Keratinocyte (primary cell): ENCODE measurements around the gene SORL1. TPM values are rescaled to one million over a fixed set of nuclear protein-coding genes. Genes with fewer than 3 reads are reported as not detected.
"Not testable (repeated sequence)": the region's sequence is repeated elsewhere in the genome, so short reads cannot be mapped to it uniquely, and the experiment has no call there.

Experiments
- DNase-seq: peaks from one replicate; pipeline ENCODE4 v3.0.0-alpha.2; 2011; ENCODE audit warnings: low read depth, missing footprints, low spot score
- FAIRE-seq: peaks from 2 replicates; lab custom pipeline; 2011; peaks lifted over from hg19 to GRCh38; lab: Jason Lieb, UNC
- H2AFZ ChIP-seq: 2 replicates; pipeline ENCODE4 v1.6.0; 2012; ENCODE audit warnings: low read length, control low read depth, inconsistent platforms; ENCODE audit not compliant: control insufficient read depth
- H3K27ac ChIP-seq: 2 replicates; pipeline ENCODE4 v1.5.1; 2011; ENCODE audit warnings: low read length; ENCODE audit not compliant: control insufficient read depth, insufficient read depth
- H3K27me3 ChIP-seq: 3 replicates; pipeline ENCODE4 v1.6.0; 2011; ENCODE audit warnings: low read length; ENCODE audit not compliant: control insufficient read depth, insufficient read depth; ENCODE audit errors: extremely low read depth
- H3K36me3 ChIP-seq, 2 experiments: 2 replicates in 1 of 2; 3 replicates in 1 of 2; pipeline ENCODE4 v1.5.1; 2011; ENCODE audit warnings: low read length in 2 of 2, mild to moderate bottlenecking in 1 of 2; ENCODE audit not compliant: control insufficient read depth in 2 of 2, insufficient read depth in 2 of 2; ENCODE audit errors: extremely low read depth in 1 of 2
- H3K4me1 ChIP-seq: 3 replicates; pipeline ENCODE4 v1.5.1; 2011; ENCODE audit warnings: low read length; ENCODE audit not compliant: control insufficient read depth, insufficient read depth; ENCODE audit errors: extremely low read depth
- H3K4me2 ChIP-seq: 3 replicates; pipeline ENCODE4 v1.6.0; 2011; ENCODE audit warnings: low read depth, low read length; ENCODE audit not compliant: control insufficient read depth, insufficient read depth; ENCODE audit errors: extremely low read depth
- H3K4me3 ChIP-seq, 3 experiments: fragments of 200-600 bp in 1 of 3; sonication (generic) in 1 of 3; 2 replicates in 2 of 3; 3 replicates in 1 of 3; pipeline ENCODE4 v1.5.1; 2011 to 2016; ENCODE audit warnings: low read length in 3 of 3, mild to moderate bottlenecking in 3 of 3, control low read depth in 2 of 3, inconsistent platforms in 1 of 3, low read depth in 1 of 3, mixed read lengths in 1 of 3, mixed run types in 1 of 3, moderate library complexity in 1 of 3; ENCODE audit not compliant: control insufficient read depth in 2 of 3, insufficient read depth in 2 of 3; ENCODE audit errors: extremely low read depth in 1 of 3
- H3K79me2 ChIP-seq: 2 replicates; pipeline ENCODE4 v1.6.0; 2012; ENCODE audit warnings: low read length; ENCODE audit not compliant: control insufficient read depth, insufficient read depth
- H3K9ac ChIP-seq: 3 replicates; pipeline ENCODE4 v1.6.0; 2011; ENCODE audit warnings: low read length; ENCODE audit not compliant: control insufficient read depth, insufficient read depth; ENCODE audit errors: extremely low read depth
- H3K9me1 ChIP-seq: 3 replicates; pipeline ENCODE4 v1.6.0; 2011; ENCODE audit warnings: low read length; ENCODE audit not compliant: control insufficient read depth, insufficient read depth; ENCODE audit errors: extremely low read depth
- H3K9me3 ChIP-seq: 2 replicates; pipeline ENCODE4 v1.5.1; 2012; ENCODE audit warnings: low read depth, low read length; ENCODE audit not compliant: control insufficient read depth
- H4K20me1 ChIP-seq: 3 replicates; pipeline ENCODE4 v1.6.0; 2011; ENCODE audit warnings: low read length; ENCODE audit not compliant: control insufficient read depth, insufficient read depth; ENCODE audit errors: extremely low read depth
- EZH2 ChIP-seq: IDR thresholded peaks from one replicate; pipeline ENCODE4 v1.6.1; 2012; ENCODE audit warnings: inconsistent platforms, mild to moderate bottlenecking, low read length, moderate library complexity
- dilution Hi-C: fragments of 300-500 bp; cut with MboI; formaldehyde crosslinking; loops from one replicate; pipeline ENCODE4 v1.7.0; 2020; ENCODE audit warnings: low sequenced_read_pairs; ENCODE audit not compliant: extremely low pct_ligation_motif_present
- polyA plus RNA-seq, 5 experiments: library from polyadenylated mRNA; depleted of rRNA in 3 of 5; stranded (reverse) in 3 of 5; stranded (forward) in 1 of 5; unstranded in 1 of 5; fragments of >200 nt; gene quantifications; 1 replicate in 1 of 5; 2 replicates in 3 of 5; 3 replicates in 1 of 5; pipeline versions ENCODE4 v1.2.1 to v1.2.3, GENCODE V29; 2011 to 2012; ENCODE audit warnings: missing spikeins in 2 of 5, low read depth in 1 of 5, low replicate concordance in 1 of 5
- TF ChIP-seq, protein P1 (sequence below), 3 experiments: IDR thresholded peaks in 1 of 3; conservative IDR thresholded peaks in 1 of 3; optimal IDR thresholded peaks in 1 of 3; 2 replicates in 2 of 3; 3 replicates in 1 of 3; pipeline versions ENCODE3 to v1.5.1; 2011; ENCODE audit warnings: low read length in 3 of 3, mild to moderate bottlenecking in 3 of 3, moderate library complexity in 2 of 3, control low read depth in 1 of 3, inconsistent platforms in 1 of 3; ENCODE audit not compliant: insufficient read depth in 2 of 3; ENCODE audit errors: extremely low read depth in 1 of 3

Gene SORL1
- polyA plus RNA-seq, 1 donor (not counting 4 experiments of a cell fraction or from before 2014, with no cell fraction given) = 38.9 TPM

DNA sequence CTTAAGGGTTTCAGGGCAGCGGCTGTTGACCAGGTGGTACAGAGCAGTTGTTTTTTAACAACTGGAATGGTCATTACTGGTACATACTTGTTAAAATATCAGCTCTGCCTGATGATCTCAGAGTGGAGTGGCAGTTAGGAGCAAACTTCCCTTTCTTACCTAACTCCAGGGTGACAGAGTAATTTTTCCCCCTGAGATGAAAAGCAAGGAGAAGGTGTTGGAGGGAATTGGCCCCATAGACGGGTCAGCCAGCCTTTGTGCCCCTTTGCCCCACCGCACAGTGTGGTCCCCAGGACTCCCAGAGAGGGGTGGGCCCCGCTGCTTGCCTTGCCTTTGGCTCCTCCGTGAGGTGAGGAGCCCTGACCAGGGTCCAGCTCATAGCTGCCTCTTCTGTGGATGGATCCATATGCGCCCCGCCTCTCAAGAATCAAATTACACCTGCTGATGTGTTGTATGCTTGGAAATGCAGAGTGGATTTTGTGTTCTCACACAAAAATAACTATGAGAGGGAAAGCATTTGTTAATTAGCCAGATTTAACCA is 27.7 kb downstream of the SORL1 start:
- dilution Hi-C loops = no loop called here
- TF ChIP-seq, protein P1, sequence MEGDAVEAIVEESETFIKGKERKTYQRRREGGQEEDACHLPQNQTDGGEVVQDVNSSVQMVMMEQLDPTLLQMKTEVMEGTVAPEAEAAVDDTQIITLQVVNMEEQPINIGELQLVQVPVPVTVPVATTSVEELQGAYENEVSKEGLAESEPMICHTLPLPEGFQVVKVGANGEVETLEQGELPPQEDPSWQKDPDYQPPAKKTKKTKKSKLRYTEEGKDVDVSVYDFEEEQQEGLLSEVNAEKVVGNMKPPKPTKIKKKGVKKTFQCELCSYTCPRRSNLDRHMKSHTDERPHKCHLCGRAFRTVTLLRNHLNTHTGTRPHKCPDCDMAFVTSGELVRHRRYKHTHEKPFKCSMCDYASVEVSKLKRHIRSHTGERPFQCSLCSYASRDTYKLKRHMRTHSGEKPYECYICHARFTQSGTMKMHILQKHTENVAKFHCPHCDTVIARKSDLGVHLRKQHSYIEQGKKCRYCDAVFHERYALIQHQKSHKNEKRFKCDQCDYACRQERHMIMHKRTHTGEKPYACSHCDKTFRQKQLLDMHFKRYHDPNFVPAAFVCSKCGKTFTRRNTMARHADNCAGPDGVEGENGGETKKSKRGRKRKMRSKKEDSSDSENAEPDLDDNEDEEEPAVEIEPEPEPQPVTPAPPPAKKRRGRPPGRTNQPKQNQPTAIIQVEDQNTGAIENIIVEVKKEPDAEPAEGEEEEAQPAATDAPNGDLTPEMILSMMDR (optimal IDR thresholded peaks at IDR 0.05 in 1 of 3, IDR thresholded peaks at IDR 0.05 in 1 of 3, conservative IDR thresholded peaks at IDR 0.05 in 1 of 3; ENCODE audit: extremely low read depth in 1 of 3, insufficient read depth in 2 of 3, low read length in 3 of 3) = no peak
- TF ChIP-seq EZH2 = no peak
- Histone ChIP-seq H3K9me3 (no peaks in the 10 kb centered on the region), H3K36me3 (peaks cover 0 to 3% of the 10 kb centered on the region in 2 experiments), H3K4me2 (no peak overlapping the region), H3K27ac (no peak overlapping the region), H2AFZ (no peak overlapping the region), H3K79me2 (no peaks in the 10 kb centered on the region), H3K27me3 (no peaks in the 10 kb centered on the region), H3K4me1 (peaks cover 16% of the 10 kb centered on the region), H4K20me1 (no peaks in the 10 kb centered on the region), H3K4me3 (no peak overlapping the region), H3K9ac (no peak overlapping the region), H3K9me1 (no peaks in the 10 kb centered on the region)
- FAIRE-seq = no peak
- DNase-seq = no peak

DNA sequence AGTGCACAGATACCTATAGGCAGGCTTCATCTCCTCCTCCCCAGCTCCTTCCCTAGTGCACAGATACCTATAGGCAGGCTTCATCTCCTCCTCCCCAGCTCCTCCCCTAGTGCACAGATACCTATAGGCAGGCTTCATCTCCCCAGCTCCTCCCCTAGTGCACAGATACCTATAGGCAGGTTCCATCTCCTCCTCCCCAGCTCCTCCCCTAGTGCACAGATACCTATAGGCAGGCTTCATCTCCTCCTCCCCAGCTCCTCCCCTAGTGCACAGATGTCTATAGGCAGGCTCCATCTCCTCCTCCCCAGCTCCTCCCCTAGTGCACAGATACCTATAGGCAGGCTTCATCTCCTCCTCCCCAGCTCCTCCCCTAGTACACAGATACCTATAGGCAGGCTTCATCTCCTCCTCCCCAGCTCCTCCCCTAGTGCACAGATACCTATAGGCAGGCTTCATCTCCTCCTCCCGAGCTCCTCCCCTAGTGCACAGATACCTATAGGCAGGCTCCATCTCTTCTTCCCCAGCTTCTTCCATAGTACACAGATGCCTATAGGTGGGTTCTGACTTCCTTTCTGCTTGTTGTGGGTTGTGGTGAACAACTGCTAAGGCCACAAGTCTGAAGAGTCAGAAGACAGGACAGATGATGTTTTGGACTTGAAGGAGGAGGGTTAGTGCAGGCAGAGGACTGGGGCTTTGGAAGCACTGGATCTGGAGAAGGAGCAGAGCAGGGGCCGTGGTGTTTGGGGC is 29.5 kb downstream of the SORL1 start:
- DNase-seq, H3K27ac ChIP-seq, dilution Hi-C loops, H3K9me1 ChIP-seq, H3K27me3 ChIP-seq, H3K36me3 ChIP-seq, FAIRE-seq, H2AFZ ChIP-seq, H3K79me2 ChIP-seq, H3K9ac ChIP-seq, H3K9me3 ChIP-seq, H3K4me3 ChIP-seq, H3K4me2 ChIP-seq, H4K20me1 ChIP-seq: not testable (repeated sequence)
- peaks cover 10% of the 10 kb centered on the region for H3K4me1 ChIP-seq
